Stimulated activated naive B cell treated with anti-CD40 and anti-IgM and Interleukin-4, amounts not matched to agents 10 μg/mL and 1 μg/mL and 100 μg/mL, for 72 hours (primary cell): ENCODE data around the gene FASN.
A peak's percentile ranks its signal among the peaks of the same experiment; 100 is the strongest.

Experiments used
- ATAC-seq, 2 donors: fragments of 150-1000 bp; cut with Tn5 transposase; replicated peaks; 2 replicates each; pipeline ENCODE4 v1.10.0; 2021; ENCODE audit warnings: moderate library complexity in 1 of 2
- DNase-seq: peaks from one replicate; pipeline ENCODE4 v3.0.0; 2021
- H3K27ac Mint-ChIP-seq: one replicate; pipeline ENCODE4 v1.8.0; 2022; ENCODE audit warnings: mild to moderate bottlenecking, mixed read lengths
- H3K27me3 Mint-ChIP-seq, 2 donors: one replicate each; pipeline ENCODE4 v1.8.0; 2022; ENCODE audit warnings: mixed read lengths in 2 of 2
- H3K36me3 Mint-ChIP-seq, 2 donors: one replicate each; pipeline ENCODE4 v1.8.0; 2022; ENCODE audit warnings: mixed read lengths in 2 of 2, mild to moderate bottlenecking in 1 of 2
- H3K4me1 Mint-ChIP-seq, 2 donors: one replicate each; pipeline ENCODE4 v1.8.0; 2022; ENCODE audit warnings: mixed read lengths in 2 of 2, mild to moderate bottlenecking in 1 of 2
- H3K4me3 Mint-ChIP-seq, 2 donors: one replicate each; pipeline ENCODE4 v1.8.0; 2022; ENCODE audit warnings: mild to moderate bottlenecking in 2 of 2, mixed read lengths in 2 of 2, moderate library complexity in 1 of 2
- H3K9me3 Mint-ChIP-seq, 2 donors: one replicate each; pipeline ENCODE4 v1.8.0; 2022; ENCODE audit warnings: mixed read lengths in 2 of 2, mild to moderate bottlenecking in 1 of 2

The FASN gene

DNA sequence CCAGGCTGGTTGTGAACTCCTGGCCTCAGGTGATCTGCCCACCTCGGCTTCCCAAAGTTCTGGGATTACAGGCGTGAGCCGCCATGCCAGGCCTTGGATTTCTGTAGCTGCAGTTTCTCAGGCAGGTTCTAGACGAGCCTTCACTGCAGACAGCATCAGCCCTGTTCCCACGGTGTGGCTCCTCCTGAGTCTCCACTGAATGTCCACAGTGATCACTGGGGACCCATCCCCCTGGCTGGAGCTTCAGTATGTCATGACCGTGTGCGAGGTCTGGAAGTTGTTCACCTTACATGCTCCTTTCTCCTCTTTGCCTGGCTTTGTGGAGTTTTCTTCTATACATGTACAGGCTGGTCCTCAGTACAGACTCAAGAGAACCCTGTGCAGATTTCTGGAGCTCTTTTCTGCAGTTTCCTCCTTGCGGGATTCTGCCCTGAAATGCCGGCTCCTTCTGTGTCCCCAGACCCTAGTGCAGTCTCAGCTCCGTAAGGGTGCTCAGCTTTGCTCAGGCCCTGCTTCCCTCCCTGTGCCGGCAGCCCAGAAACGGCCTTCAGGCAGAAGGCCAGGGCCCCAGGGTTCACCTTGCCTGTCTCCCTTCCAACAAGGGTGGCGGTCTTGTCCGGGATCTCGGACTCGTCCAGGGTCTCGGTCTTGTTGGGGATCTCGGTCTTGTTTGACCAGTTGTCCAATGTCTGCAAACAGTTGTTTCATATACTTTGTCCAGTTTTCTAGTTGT is 14.3 kb upstream of the FASN start:
- Mint-ChIP-seq H3K36me3 (peaks cover 6 to 18% of the 10 kb centered on the region in 2 donors), H3K27ac (no peak overlapping the region), H3K27me3 (no peaks in the 10 kb centered on the region), H3K4me1 (peaks cover 1 to 2% of the 10 kb centered on the region in 2 donors), H3K9me3 (no peaks in the 10 kb centered on the region), H3K4me3 (no peak overlapping the region)
- DNase-seq (no peak), ATAC-seq (no peak)

DNA sequence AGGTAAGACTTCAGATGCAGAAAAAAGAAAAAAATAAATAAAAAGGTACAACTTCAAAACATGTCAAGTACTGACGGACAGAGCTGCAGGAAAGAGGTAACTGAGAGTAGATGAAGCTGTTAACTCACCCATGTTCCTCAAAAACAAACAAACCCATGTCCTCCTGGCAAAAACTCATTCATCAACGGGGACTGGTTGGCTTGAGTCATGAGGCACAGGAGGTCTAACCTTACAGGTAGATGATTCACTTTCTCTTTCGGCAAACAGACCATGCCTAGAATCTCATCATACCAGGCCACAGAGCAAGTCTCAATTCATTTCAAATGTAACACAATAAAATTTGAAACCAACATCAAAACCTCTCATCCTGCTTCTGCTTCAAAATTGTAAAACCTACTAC is 12.3 kb upstream of the FASN start:
- Mint-ChIP-seq H3K4me1 (peaks cover 16 to 22% of the 10 kb centered on the region in 2 donors), H3K9me3 (no peaks in the 10 kb centered on the region), H3K27ac (no peak overlapping the region), H3K4me3 (no peak overlapping the region), H3K36me3 (peaks cover 6 to 12% of the 10 kb centered on the region in 2 donors), H3K27me3 (no peaks in the 10 kb centered on the region)
- DNase-seq = no peak
- ATAC-seq = no peak

DNA sequence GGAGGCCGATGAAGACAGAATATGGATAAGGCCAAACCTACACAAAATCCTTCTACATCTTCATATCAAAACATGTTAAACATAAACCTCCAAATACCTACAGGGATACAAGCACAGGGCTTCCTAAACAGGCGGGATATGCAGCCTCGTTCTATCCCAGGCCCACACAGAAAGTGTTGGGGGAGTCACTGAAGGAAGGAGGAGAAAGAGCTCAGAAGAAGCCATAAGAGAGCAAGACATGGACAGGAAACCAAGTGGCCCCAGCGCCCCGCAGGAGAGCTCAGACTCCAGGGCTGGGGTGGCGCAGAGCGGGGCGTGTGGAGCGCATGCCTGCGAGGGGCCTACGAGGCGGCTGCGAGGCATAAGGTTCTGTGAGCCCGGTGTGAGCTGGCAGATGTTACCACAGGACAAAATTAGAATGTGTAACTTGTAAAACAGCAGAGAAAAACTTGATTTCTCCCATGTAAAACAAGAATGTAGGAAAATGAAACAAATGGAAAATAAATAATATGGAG is 11.0 kb upstream of the FASN start:
- no peak overlapping the region for H3K27ac Mint-ChIP-seq
- peaks cover 22 to 33% of the 10 kb centered on the region in 2 donors for H3K4me1 Mint-ChIP-seq
- H3K9me3 Mint-ChIP-seq = no peaks in the 10 kb centered on the region
- H3K27me3 Mint-ChIP-seq = no peaks in the 10 kb centered on the region
- H3K36me3 Mint-ChIP-seq = peaks cover 11 to 12% of the 10 kb centered on the region in 2 donors
- no peak for DNase-seq
- ATAC-seq = no peak
- no peak overlapping the region for H3K4me3 Mint-ChIP-seq

DNA sequence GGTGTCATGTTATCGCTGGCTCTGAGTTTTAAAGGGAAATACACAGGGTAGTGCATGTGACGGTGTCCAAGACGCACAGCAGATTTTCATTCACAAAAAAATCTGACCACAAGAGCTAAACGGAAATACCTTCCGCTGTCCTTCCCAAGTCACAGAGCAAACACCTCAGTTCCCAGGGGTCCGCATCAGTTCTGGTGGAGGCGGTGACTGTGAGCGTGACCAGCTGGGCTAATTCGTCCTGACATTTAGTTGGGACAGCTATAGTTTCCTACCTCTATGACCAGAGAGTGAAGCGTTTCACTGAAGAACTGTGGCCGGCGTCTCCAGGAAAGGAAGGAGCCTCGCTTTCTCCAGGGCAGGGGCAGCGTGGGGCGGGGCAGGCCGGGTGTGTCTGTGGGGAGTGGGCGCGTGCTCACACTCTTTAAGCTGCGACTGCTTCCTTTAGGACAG is 10.5 kb upstream of the FASN start:
- Mint-ChIP-seq H3K36me3 (peaks cover 6 to 9% of the 10 kb centered on the region in 2 donors), H3K27ac (no peak overlapping the region), H3K27me3 (no peaks in the 10 kb centered on the region), H3K4me3 (no peak overlapping the region), H3K4me1 (peaks cover 22 to 36% of the 10 kb centered on the region in 2 donors), H3K9me3 (no peaks in the 10 kb centered on the region)
- DNase-seq (no peak), ATAC-seq (no peak)

DNA sequence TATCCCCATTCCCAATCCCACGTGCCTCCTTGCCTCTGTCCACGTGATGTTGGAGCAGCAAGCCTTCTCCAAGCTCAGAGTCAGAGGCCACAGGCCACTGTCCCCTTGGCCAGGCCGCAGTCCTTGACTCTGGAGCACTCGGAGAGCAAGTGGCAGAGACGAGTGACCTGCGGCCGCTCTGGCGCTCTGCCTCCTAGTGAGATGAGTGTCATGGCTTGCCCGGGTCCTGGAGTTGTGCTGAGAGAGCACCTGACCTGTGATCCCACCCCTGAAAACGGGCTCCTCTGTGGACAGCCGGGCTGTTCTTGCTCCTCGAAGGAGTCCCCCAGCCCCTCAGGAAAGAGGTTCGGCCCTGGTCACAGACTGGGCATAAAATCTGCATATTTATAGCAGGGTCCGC is 10.0 kb upstream of the FASN start:
- H3K36me3 Mint-ChIP-seq = peaks cover 6 to 9% of the 10 kb centered on the region in 2 donors
- H3K27ac Mint-ChIP-seq = no peak overlapping the region
- ATAC-seq (no peak), DNase-seq (no peak)
- peaks cover 22 to 40% of the 10 kb centered on the region in 2 donors for H3K4me1 Mint-ChIP-seq
- no peaks in the 10 kb centered on the region for H3K9me3 Mint-ChIP-seq
- peak overlapping the region in 1 of 2 donors; percentile 36 for H3K4me3 Mint-ChIP-seq
- H3K27me3 Mint-ChIP-seq = no peaks in the 10 kb centered on the region

DNA sequence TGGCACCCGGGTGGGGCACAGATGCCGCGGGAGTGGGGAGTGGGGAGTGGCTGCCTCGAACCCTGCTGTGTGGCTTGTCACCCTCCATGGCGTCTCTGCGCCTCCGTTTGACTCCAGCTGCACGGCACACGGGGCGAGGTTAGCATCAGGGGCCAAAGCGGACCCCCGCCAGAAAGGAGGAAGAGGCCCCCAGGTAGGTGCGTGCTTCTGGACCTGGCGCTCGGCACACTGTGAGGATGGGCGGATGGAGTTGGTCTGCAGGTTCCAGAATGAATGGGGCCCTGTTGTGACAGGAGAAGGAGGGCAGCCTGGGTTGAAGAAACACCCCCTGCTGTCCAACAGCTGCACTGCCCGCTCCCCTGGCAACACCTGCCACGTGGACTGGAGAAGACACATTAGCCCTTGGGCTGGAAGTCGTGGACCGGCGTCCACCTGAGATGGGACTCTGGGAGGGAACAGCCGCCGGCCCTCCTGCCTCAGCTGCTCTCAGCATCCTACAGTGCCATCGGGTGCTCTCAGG is 9.4 kb upstream of the FASN start:
- H3K27ac Mint-ChIP-seq = no peak overlapping the region
- DNase-seq (no peak), ATAC-seq (no peak)
- no peaks in the 10 kb centered on the region for H3K27me3 Mint-ChIP-seq
- no peaks in the 10 kb centered on the region for H3K9me3 Mint-ChIP-seq
- H3K4me3 Mint-ChIP-seq = peak overlapping the region; percentile 93 to 97
- H3K4me1 Mint-ChIP-seq = peaks cover 22 to 41% of the 10 kb centered on the region in 2 donors
- H3K36me3 Mint-ChIP-seq = peaks cover 6 to 9% of the 10 kb centered on the region in 2 donors

DNA sequence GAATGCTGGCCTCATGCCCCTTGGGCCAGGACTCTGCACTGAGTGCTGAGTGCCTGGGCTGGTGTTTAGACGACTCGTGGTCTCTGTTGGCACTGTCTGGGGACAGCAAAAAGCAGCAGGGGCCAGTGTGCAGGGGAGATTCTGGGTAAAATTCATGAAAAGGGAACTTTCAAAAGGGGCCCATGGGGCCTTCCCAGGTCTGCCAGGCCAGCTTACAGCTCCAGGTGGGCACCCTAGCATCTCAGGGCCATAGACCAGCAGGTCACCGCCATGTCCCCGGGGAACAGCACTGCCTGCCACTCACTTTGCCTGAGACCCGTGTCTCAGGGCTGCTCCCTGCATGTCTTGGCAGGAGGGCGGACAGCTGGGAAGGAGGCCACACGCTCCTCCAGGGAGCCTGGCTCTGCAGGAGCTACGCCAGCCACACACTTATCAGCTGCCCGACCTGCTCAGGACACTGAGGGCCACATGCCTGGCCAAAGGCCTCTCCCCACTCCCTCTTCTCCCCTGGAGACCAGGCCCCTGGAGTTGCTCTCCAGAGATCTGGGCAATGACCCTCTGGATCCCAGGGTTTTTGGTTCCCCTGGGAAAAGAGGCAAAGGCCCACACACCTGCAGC is 8.8 kb upstream of the FASN start:
- no peaks in the 10 kb centered on the region for H3K27me3 Mint-ChIP-seq
- H3K9me3 Mint-ChIP-seq = no peaks in the 10 kb centered on the region
- peaks cover 6% of the 10 kb centered on the region in 2 donors for H3K36me3 Mint-ChIP-seq
- H3K27ac Mint-ChIP-seq = peak overlapping the region; percentile 98
- peaks cover 22 to 42% of the 10 kb centered on the region in 2 donors for H3K4me1 Mint-ChIP-seq
- H3K4me3 Mint-ChIP-seq = peak overlapping the region; percentile 93 to 97
- no peak for DNase-seq
- ATAC-seq = peak; percentile 28 to 33

DNA sequence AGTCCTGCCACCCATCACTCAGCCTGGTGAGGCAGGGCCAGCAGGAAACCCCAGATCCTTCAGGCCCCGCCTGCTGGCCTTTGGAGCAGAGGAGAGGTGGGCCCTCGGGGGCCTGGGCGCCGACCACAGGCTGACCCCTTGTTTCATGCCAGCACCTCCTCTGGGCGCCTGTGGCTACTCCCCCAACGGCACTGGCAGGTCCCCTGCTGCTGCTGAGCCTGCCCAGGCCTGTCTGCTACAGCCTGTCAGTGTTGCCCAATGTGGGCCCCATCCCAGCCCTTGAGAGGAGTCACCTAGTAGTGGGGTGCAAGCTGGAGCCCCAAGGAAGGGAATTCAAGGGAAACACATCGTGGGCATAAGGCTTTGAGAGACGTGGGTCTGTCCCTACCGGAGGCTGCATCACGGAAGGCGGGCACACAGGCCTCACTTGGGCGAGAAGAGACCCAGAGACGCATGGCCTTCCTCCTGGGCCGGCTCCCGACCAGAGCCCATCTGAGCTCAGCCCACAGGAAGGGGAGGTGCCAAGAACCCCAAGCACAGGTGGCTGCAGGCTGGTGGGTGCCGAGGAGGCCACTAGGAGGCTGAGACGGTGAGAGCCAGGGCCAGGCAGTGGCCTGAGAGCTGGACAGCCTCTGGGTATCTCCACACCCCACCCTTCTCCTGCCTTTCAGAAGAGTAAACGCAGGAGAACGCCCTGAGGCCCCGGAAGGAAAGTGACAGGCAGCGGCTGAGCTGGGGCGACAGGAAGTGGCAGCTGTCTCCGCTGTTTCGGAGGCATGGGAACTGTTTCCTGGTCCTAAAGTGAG is 8.0 kb upstream of the FASN start:
- no peaks in the 10 kb centered on the region for H3K27me3 Mint-ChIP-seq
- peaks cover 22 to 47% of the 10 kb centered on the region in 2 donors for H3K4me1 Mint-ChIP-seq
- peak; percentile 95 to 96 for ATAC-seq
- H3K9me3 Mint-ChIP-seq = no peaks in the 10 kb centered on the region
- peaks cover 8% of the 10 kb centered on the region in 2 donors for H3K36me3 Mint-ChIP-seq
- H3K27ac Mint-ChIP-seq = peak overlapping the region; percentile 98
- peak; percentile 65 for DNase-seq
- H3K4me3 Mint-ChIP-seq = peak overlapping the region; percentile 93 to 97

DNA sequence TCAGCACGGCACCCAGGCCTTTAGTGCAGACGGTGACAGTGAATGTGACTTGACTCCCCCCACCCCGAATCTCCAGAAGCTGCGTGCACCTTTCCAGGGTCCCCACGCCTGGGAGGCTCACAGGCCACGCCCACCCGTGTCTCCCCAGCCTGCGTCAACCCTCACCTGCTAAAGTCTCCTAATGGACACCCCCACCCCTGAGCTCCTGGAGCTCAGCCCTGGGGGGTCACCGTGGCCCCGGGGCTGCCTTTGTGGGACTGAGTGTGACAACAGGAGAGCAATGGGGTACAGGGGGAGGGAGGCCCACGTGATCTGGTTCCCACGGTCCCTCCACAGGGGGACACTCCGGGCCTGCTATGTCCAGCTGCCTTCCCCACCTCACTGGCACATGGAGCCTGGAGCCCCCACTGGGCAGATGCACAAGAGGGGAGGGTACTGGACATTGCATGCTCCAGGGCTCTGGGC is 7.4 kb upstream of the FASN start:
- peak overlapping the region; percentile 93 to 97 for H3K4me3 Mint-ChIP-seq
- no peak for ATAC-seq
- peaks cover 9 to 10% of the 10 kb centered on the region in 2 donors for H3K36me3 Mint-ChIP-seq
- H3K9me3 Mint-ChIP-seq = no peaks in the 10 kb centered on the region
- peak overlapping the region; percentile 98 for H3K27ac Mint-ChIP-seq
- H3K27me3 Mint-ChIP-seq = no peaks in the 10 kb centered on the region
- H3K4me1 Mint-ChIP-seq = peaks cover 22 to 53% of the 10 kb centered on the region in 2 donors
- DNase-seq = no peak

DNA sequence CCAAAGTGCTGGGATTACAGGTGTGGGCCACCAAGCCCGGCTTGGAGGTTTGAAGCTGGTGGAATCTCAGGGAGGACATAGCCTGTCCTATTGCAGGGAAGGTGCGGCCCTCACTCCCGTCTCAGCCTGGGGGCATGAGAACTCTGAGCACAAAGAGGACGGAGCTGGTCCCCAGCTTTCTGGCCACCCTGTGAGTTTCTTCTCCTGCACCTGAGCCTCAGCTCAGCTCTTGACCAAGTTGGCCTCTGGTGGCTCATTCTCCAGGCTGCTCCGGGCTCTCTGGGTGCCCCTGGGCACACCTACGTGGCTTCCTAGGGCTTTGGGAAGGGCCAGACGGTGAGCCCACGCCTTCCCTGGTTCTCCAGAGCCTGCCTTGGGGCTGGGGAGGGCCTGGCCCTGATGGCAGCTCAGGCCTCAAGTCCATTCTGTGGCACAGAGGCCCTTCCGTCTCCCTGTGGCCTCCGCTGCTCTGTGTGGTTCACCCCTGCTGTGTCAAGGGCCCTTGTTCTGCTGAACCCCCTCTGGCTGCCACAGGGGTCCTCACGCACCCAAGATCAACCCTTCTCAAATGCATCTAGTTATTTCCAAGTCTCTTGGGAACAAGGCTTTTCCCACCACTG is 6.9 kb upstream of the FASN start:
- H3K9me3 Mint-ChIP-seq = no peaks in the 10 kb centered on the region
- peaks cover 9 to 10% of the 10 kb centered on the region in 2 donors for H3K36me3 Mint-ChIP-seq
- H3K27me3 Mint-ChIP-seq = no peaks in the 10 kb centered on the region
- ATAC-seq = no peak
- peak overlapping the region; percentile 93 to 97 for H3K4me3 Mint-ChIP-seq
- DNase-seq = no peak
- H3K4me1 Mint-ChIP-seq = peaks cover 25 to 59% of the 10 kb centered on the region in 2 donors
- H3K27ac Mint-ChIP-seq = peak overlapping the region; percentile 98

DNA sequence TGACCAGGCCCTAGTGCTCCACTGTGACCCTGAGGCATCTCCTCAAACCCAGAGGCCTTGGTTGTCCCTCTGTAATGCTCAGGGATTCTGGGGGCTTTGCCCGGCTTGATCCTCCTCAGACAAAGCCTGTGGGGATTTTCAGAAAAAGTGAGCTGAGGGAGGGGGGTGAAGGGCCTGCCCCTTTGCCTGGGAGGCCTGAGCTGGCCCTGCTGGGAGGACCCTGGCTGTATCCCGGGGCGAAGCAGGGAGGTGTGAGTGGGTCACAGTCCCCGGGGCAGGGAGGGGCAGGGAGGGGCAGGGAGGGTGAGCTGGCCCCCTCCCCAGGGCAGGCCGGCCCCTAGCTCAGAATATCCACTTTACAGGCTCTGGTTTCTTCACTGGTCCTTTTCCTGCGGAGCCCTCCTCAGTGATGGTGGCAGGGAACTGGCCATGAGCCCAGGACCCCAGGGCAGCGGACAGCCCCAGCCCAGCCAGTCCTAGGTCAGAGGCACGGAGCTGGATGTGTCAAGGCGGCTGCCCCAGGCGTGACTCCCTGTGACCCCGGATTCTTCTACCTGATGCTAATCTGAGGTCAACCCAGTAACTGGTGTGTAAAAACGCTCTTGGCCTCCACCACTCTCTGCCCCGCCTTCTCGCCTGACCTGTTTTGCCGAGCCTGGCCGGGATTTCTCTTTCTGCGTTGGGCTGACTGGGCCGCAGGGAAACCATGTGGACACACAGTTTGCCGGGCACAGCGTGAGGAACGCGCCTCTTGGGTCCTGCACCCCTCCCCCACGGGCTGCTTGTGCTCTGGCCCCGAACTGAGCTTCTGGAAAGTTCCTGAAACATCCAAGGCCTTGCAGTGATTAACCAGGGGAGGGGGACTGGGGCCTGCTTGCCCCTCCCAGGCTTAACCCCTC is 5.8 kb upstream of the FASN start:
- peaks cover 25 to 67% of the 10 kb centered on the region in 2 donors for H3K4me1 Mint-ChIP-seq

DNA sequence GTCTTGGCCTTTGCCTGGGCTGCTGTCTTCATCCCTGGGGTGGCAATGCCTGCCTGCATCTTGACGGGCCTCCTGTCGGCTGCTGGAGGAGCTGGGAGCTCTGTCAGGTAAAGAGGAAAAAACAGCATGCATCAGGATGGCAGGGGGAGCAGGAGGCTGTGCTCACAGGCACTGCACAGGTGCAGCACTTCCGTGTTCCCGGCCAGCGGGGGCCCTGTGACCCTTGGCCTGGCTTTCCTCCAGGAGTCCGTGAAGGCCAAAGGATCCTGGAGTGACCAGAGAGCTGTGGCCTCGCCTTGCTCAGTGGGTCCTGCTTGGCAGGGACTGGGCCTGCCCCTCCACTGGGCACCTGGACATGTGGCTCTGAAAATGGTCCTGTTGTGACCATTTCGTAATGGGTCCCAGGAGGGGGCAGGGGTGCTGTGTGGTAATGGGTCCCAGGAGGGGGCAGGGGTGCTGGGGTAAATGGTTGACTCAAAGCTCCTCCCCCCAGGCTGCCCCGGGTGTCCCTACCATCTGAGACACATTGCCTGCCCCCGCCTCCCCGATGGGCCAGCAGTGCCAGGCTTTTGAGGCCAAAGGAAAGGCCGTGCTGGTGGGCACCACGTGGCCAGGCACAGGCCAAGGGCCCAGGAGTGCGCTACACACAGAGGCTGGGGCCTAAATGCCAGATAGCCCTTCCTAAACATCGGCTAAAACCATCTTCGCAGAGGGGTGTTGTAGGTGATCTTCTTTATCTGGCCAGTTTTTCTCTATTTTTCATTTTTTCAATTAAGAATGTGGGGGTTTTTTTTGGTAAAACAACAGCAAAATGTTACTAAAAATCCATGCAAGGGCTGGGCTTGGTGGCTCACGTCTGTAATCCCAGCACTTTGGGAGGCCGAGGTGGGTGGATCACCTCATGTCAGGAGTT is 4.0 kb upstream of the FASN start:
- peaks cover 9 to 11% of the 10 kb centered on the region in 2 donors for H3K36me3 Mint-ChIP-seq
- H3K27me3 Mint-ChIP-seq = no peaks in the 10 kb centered on the region
- peaks cover 20 to 62% of the 10 kb centered on the region in 2 donors for H3K4me1 Mint-ChIP-seq
- DNase-seq = peak; percentile 1
- H3K9me3 Mint-ChIP-seq = no peaks in the 10 kb centered on the region
- ATAC-seq = no peak
- H3K27ac Mint-ChIP-seq = no peak overlapping the region
- H3K4me3 Mint-ChIP-seq = no peak overlapping the region

More for the DNA sequence above, 5.8 kb upstream of the FASN start:
- no peak for DNase-seq
- no peak overlapping the region for H3K4me3 Mint-ChIP-seq
- no peak for ATAC-seq
- peaks cover 9 to 10% of the 10 kb centered on the region in 2 donors for H3K36me3 Mint-ChIP-seq
- no peaks in the 10 kb centered on the region for H3K27me3 Mint-ChIP-seq
- H3K27ac Mint-ChIP-seq = peak overlapping the region; percentile 33
- H3K9me3 Mint-ChIP-seq = no peaks in the 10 kb centered on the region
